ENCODE results near the gene CMC2. TPM values are rescaled to one million over a fixed set of nuclear protein-coding genes. Genes with fewer than 3 reads are reported as not detected.

The CMC2 gene
- total RNA-seq, 1 donor from 2014 or later = 58.5 TPM

- no peak for TF ChIP-seq CTCF (IDR thresholded peaks at IDR 0.05; ENCODE audit: unreplicated experiment)
- peaks cover 4% of the 10 kb centered on the region for H3K36me3 Mint-ChIP-seq (ENCODE audit: insufficient read depth)
- H3K27ac Mint-ChIP-seq = no peak overlapping the region
- H3K4me1 Mint-ChIP-seq (ENCODE audit: low read depth) = peaks cover 48% of the 10 kb centered on the region
- no peak for DNase-seq (ENCODE audit: low spot score, unreplicated experiment)
- H3K27me3 Mint-ChIP-seq = no peaks in the 10 kb centered on the region
- no peak overlapping the region for H3K4me3 Mint-ChIP-seq (ENCODE audit: low read depth)
- H3K9me3 Mint-ChIP-seq (ENCODE audit: low read depth) = no peaks in the 10 kb centered on the region
Observed at GRCh38 chr16:80991792-80992430, 14.8 kb downstream of the CMC2 start.

- Mint-ChIP-seq H3K36me3 (ENCODE audit: insufficient read depth) (peaks cover 4% of the 10 kb centered on the region), H3K4me1 (ENCODE audit: low read depth) (peaks cover 52% of the 10 kb centered on the region), H3K9me3 (ENCODE audit: low read depth) (no peaks in the 10 kb centered on the region), H3K27ac (no peak overlapping the region), H3K4me3 (ENCODE audit: low read depth) (no peak overlapping the region), H3K27me3 (no peaks in the 10 kb centered on the region)
- no peak for DNase-seq (ENCODE audit: low spot score, unreplicated experiment)
- TF ChIP-seq CTCF (IDR thresholded peaks at IDR 0.05; ENCODE audit: unreplicated experiment) = no peak
Observed at GRCh38 chr16:80990978-80991377, 15.7 kb downstream of the CMC2 start.

GRCh38 chr16:80990577-80990976 is 16.1 kb downstream of the CMC2 start:
- Mint-ChIP-seq H3K4me3 (ENCODE audit: low read depth) (no peak overlapping the region), H3K27me3 (no peaks in the 10 kb centered on the region), H3K4me1 (ENCODE audit: low read depth) (peaks cover 54% of the 10 kb centered on the region), H3K36me3 (ENCODE audit: insufficient read depth) (peaks cover 4% of the 10 kb centered on the region), H3K27ac (no peak overlapping the region), H3K9me3 (ENCODE audit: low read depth) (no peaks in the 10 kb centered on the region)
- no peak for TF ChIP-seq CTCF (IDR thresholded peaks at IDR 0.05; ENCODE audit: unreplicated experiment)
- DNase-seq (ENCODE audit: low spot score, unreplicated experiment) = no peak

GRCh38 chr16:80989801-80990200 is 16.9 kb downstream of the CMC2 start:
- no peak for TF ChIP-seq CTCF (IDR thresholded peaks at IDR 0.05; ENCODE audit: unreplicated experiment)
- H3K4me1 Mint-ChIP-seq (ENCODE audit: low read depth) = peaks cover 56% of the 10 kb centered on the region

GRCh38 chr16:80988756-80989155 is 17.9 kb downstream of the CMC2 start:
- Mint-ChIP-seq H3K4me3 (ENCODE audit: low read depth) (no peak overlapping the region), H3K4me1 (ENCODE audit: low read depth) (peaks cover 55% of the 10 kb centered on the region), H3K27me3 (no peaks in the 10 kb centered on the region), H3K9me3 (ENCODE audit: low read depth) (no peaks in the 10 kb centered on the region), H3K27ac (no peak overlapping the region), H3K36me3 (ENCODE audit: insufficient read depth) (peaks cover 4% of the 10 kb centered on the region)
- TF ChIP-seq CTCF (IDR thresholded peaks at IDR 0.05; ENCODE audit: unreplicated experiment) = no peak
- DNase-seq (ENCODE audit: low spot score, unreplicated experiment) = no peak

More at GRCh38 chr16:80989801-80990200, 16.9 kb downstream of the CMC2 start:
- no peaks in the 10 kb centered on the region for H3K27me3 Mint-ChIP-seq
- no peak overlapping the region for H3K4me3 Mint-ChIP-seq (ENCODE audit: low read depth)
- no peak for DNase-seq (ENCODE audit: low spot score, unreplicated experiment)
- H3K36me3 Mint-ChIP-seq (ENCODE audit: insufficient read depth) = peaks cover 4% of the 10 kb centered on the region
- no peak overlapping the region for H3K27ac Mint-ChIP-seq
- H3K9me3 Mint-ChIP-seq (ENCODE audit: low read depth) = no peaks in the 10 kb centered on the region
